HEK293 (cell line): Measurements from ENCODE around the gene EFEMP1.

ENCODE experiments used
- CTCF ChIA-PET: fragments of 350-600 bp; formaldehyde crosslinking; extraction: SDS; loops from one replicate; lab custom pipeline; 2021; ENCODE audit warnings: antibody characterized with exemption; lab: Yijun Ruan, JAX
- POLR2A ChIA-PET: fragments of 300-600 bp; formaldehyde crosslinking; extraction: SDS; loops from one replicate; lab custom pipeline; 2020; ENCODE audit warnings: antibody characterized with exemption, inconsistent platforms; lab: Yijun Ruan, JAX
- H3K27ac ChIP-seq: fragments of 200-500 bp; sonication (Bioruptor generic); 2 replicates; pipeline ENCODE4 v1.5.1; 2014; ENCODE audit warnings: low read depth, low read length, control low read depth, inconsistent platforms; ENCODE audit errors: extremely low read depth
- H3K36me3 ChIP-seq, 2 experiments: fragments of 200-500 bp in 1 of 2; sonication (Bioruptor generic) in 1 of 2; 1 replicate in 1 of 2; 2 replicates in 1 of 2; pipeline ENCODE4 v1.5.1; 2014 to 2017; ENCODE audit warnings: inconsistent platforms in 2 of 2, low read length in 2 of 2; ENCODE audit not compliant: control insufficient read depth in 2 of 2, insufficient read depth in 1 of 2
- H3K4me1 ChIP-seq: fragments of 200-500 bp; sonication (Bioruptor generic); 2 replicates; pipeline ENCODE4 v1.5.1; 2014; ENCODE audit warnings: mild to moderate bottlenecking, low read length, inconsistent platforms; ENCODE audit not compliant: control insufficient read depth, insufficient read depth
- H3K4me3 ChIP-seq: 2 replicates; pipeline ENCODE4 v1.5.1; 2011; ENCODE audit warnings: low read depth, mild to moderate bottlenecking, control low read depth, low read length, moderate library complexity
- H3K9me3 ChIP-seq: fragments of 200-500 bp; sonication (Bioruptor generic); 2 replicates; pipeline ENCODE4 v1.5.1; 2014; ENCODE audit warnings: low read depth, low read length, inconsistent platforms; ENCODE audit not compliant: control insufficient read depth, insufficient read depth
- GLIS1 ChIP-seq: fragments of 450-650 bp; formaldehyde crosslinking; IDR thresholded peaks from 2 replicates; pipeline ENCODE4 v1.5.1; 2016; ENCODE audit warnings: missing biosample characterization, missing genetic modification characterization
- KLF16 ChIP-seq: fragments of 450-650 bp; formaldehyde crosslinking; IDR thresholded peaks from 2 replicates; pipeline ENCODE4 v1.5.1; 2017; ENCODE audit warnings: missing biosample characterization, missing genetic modification characterization
- ZBTB21 ChIP-seq: fragments of 450-650 bp; formaldehyde crosslinking; IDR thresholded peaks from 2 replicates; pipeline ENCODE4 v1.5.1; 2017; ENCODE audit warnings: missing biosample characterization, missing genetic modification characterization
- ZIC2 ChIP-seq: fragments of 450-650 bp; formaldehyde crosslinking; IDR thresholded peaks from 2 replicates; pipeline ENCODE4 v1.5.1; 2016; ENCODE audit warnings: missing biosample characterization, missing genetic modification characterization
- ZNF138 ChIP-seq: fragments of 450-650 bp; formaldehyde crosslinking; IDR thresholded peaks from 2 replicates; pipeline ENCODE4 v1.5.1; 2016; ENCODE audit warnings: missing biosample characterization, missing genetic modification characterization, borderline replicate concordance
- ZNF169 ChIP-seq: fragments of 450-650 bp; formaldehyde crosslinking; IDR thresholded peaks from 2 replicates; pipeline ENCODE4 v1.5.1; 2016; ENCODE audit warnings: missing biosample characterization, missing genetic modification characterization
- ZNF175 ChIP-seq: fragments of 450-650 bp; formaldehyde crosslinking; IDR thresholded peaks from 2 replicates; pipeline ENCODE4 v1.5.1; 2016; ENCODE audit warnings: missing biosample characterization, missing genetic modification characterization
- ZNF19 ChIP-seq: fragments of 450-650 bp; formaldehyde crosslinking; IDR thresholded peaks from 2 replicates; pipeline ENCODE4; 2016; ENCODE audit warnings: missing biosample characterization, missing genetic modification characterization, low read depth
- ZNF2 ChIP-seq: fragments of 450-650 bp; formaldehyde crosslinking; IDR thresholded peaks from 2 replicates; pipeline ENCODE4 v1.5.1; 2016; ENCODE audit warnings: missing biosample characterization, missing genetic modification characterization
- ZNF214 ChIP-seq: fragments of 450-650 bp; formaldehyde crosslinking; IDR thresholded peaks from 2 replicates; pipeline ENCODE4 v1.5.1; 2017; ENCODE audit warnings: missing biosample characterization, mild to moderate bottlenecking, missing genetic modification characterization, borderline replicate concordance
- ZNF26 ChIP-seq: fragments of 450-650 bp; formaldehyde crosslinking; IDR thresholded peaks from 2 replicates; pipeline ENCODE4 v1.5.1; 2016; ENCODE audit warnings: missing biosample characterization, missing genetic modification characterization
- ZNF292 ChIP-seq: fragments of 450-650 bp; formaldehyde crosslinking; IDR thresholded peaks from 2 replicates; pipeline ENCODE4 v1.5.1; 2016; ENCODE audit warnings: low read depth, missing biosample characterization, missing genetic modification characterization, borderline replicate concordance
- ZNF391 ChIP-seq: fragments of 450-650 bp; formaldehyde crosslinking; IDR thresholded peaks from 2 replicates; pipeline ENCODE4 v1.5.1; 2016; ENCODE audit warnings: low read depth, missing biosample characterization, missing genetic modification characterization, borderline replicate concordance
- ZNF514 ChIP-seq: fragments of 450-650 bp; formaldehyde crosslinking; IDR thresholded peaks from 2 replicates; pipeline ENCODE4 v1.5.1; 2016; ENCODE audit warnings: missing biosample characterization, missing genetic modification characterization
- ZNF529 ChIP-seq: fragments of 450-650 bp; formaldehyde crosslinking; IDR thresholded peaks from 2 replicates; pipeline ENCODE4 v1.5.1; 2017; ENCODE audit warnings: missing genetic modification characterization, missing biosample characterization; ENCODE audit not compliant: insufficient replicate concordance
- ZNF654 ChIP-seq: fragments of 450-650 bp; formaldehyde crosslinking; IDR thresholded peaks from 2 replicates; pipeline ENCODE4 v1.5.1; 2016; ENCODE audit warnings: low read depth, missing biosample characterization, missing genetic modification characterization
- ZNF776 ChIP-seq: fragments of 450-650 bp; formaldehyde crosslinking; IDR thresholded peaks from 2 replicates; pipeline ENCODE4 v1.5.0; 2017; ENCODE audit warnings: missing biosample characterization, missing genetic modification characterization, borderline replicate concordance
- ZNF791 ChIP-seq: fragments of 450-650 bp; formaldehyde crosslinking; IDR thresholded peaks from 2 replicates; pipeline ENCODE4 v1.5.1; 2016; ENCODE audit warnings: missing biosample characterization, missing genetic modification characterization
- ZXDB ChIP-seq: fragments of 450-650 bp; formaldehyde crosslinking; IDR thresholded peaks from 2 replicates; pipeline ENCODE4 v1.5.1; 2016; ENCODE audit warnings: missing biosample characterization, missing genetic modification characterization
- TF ChIP-seq, protein P1 (sequence below): fragments of 450-650 bp; formaldehyde crosslinking; IDR thresholded peaks from 2 replicates; pipeline ENCODE4 v1.5.1; 2016; ENCODE audit warnings: missing biosample characterization, missing genetic modification characterization
- TF ChIP-seq, protein P2 (sequence below): fragments of 450-650 bp; formaldehyde crosslinking; IDR thresholded peaks from 2 replicates; pipeline ENCODE4 v1.5.1; 2017; ENCODE audit warnings: missing biosample characterization, missing genetic modification characterization
- TF ChIP-seq, protein P3 (sequence below): fragments of 450-650 bp; formaldehyde crosslinking; IDR thresholded peaks from 2 replicates; pipeline ENCODE4 v1.5.1; 2016; ENCODE audit warnings: missing biosample characterization, missing genetic modification characterization

Gene EFEMP1

DNA sequence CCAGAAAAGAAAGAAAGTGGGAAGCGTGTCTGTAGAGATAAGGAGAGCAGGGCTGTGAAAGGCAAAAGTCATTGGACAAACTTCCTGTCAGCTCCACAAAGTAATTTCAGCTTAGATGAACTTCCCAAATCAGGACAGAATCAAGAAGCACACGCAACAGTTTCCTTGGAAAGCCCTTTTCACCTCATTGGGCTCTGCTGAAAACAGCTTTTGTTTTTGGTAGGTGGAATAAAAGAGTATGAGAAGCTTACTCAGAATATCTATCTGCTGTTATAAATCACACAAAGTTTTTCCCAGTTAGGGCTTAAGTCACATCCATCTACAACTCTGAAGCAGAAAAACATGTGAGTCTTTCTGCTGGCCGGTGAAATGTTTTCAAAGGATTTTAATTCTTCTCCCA is 42.4 kb upstream of the EFEMP1 start (continued):
- TF ChIP-seq ZNF26 (tag by site-specific recombination) (no peak), ZNF791 (tag by site-specific recombination) (no peak)

DNA sequence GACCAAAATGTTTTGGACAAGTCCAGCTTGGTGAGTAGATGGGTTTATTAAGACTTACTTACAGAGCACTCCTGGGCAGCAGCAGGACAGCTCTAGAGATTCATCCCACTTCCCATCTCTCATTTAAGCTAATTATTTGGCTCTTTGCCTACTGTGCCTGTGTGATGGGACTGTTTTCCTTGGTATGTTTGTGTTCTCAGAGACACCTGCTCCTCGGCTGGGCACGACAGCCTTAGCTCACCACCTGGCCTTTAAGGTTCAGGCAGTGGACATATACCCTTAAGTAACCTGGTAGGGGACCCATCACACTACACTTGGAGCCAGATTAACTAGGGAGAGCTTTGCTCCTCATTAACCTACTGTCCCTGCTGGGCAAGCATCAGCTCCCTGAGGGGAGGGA is 41.7 kb upstream of the EFEMP1 start:
- H3K27ac ChIP-seq, result no peak overlapping the region
- no peaks in the 10 kb centered on the region for H3K4me1 ChIP-seq
- no peaks in the 10 kb centered on the region for H3K36me3 ChIP-seq
- no peaks in the 10 kb centered on the region for H3K9me3 ChIP-seq
- POLR2A ChIA-PET, result no interaction called here
- TF ChIP-seq ZNF391 (tag by site-specific recombination), result no peak
- TF ChIP-seq ZNF292 (tag by site-specific recombination), result no peak
- TF ChIP-seq ZNF138 (tag by site-specific recombination), result no peak
- TF ChIP-seq ZNF214, result no peak
- TF ChIP-seq ZNF776, result no peak
- TF ChIP-seq, protein P1, sequence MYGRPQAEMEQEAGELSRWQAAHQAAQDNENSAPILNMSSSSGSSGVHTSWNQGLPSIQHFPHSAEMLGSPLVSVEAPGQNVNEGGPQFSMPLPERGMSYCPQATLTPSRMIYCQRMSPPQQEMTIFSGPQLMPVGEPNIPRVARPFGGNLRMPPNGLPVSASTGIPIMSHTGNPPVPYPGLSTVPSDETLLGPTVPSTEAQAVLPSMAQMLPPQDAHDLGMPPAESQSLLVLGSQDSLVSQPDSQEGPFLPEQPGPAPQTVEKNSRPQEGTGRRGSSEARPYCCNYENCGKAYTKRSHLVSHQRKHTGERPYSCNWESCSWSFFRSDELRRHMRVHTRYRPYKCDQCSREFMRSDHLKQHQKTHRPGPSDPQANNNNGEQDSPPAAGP (tag by site-specific recombination), result no peak
- no peak for TF ChIP-seq ZNF169
- TF ChIP-seq ZNF514 (tag by site-specific recombination), result no peak
- no peak overlapping the region for H3K4me3 ChIP-seq
- CTCF ChIA-PET, result interaction anchor here (0.7 to 7.2 kb wide), 7 partner anchors 11 to 250 kb away, joined by 3 to 88 read pairs (median 3); no protein-coding TSS in a partner anchor

GRCh38 chr2:55962915-55963314 is 39.3 kb upstream of the EFEMP1 start:
- ChIA-PET POLR2A (no interaction called here), CTCF (interaction anchor here (0.6 to 7.2 kb wide), 18 partner anchors 8 to 252 kb away, joined by 3 to 88 read pairs (median 6); no protein-coding TSS in a partner anchor)
- peak; percentile 68 for TF ChIP-seq ZNF26 (tag by site-specific recombination)
- TF ChIP-seq, protein P2, sequence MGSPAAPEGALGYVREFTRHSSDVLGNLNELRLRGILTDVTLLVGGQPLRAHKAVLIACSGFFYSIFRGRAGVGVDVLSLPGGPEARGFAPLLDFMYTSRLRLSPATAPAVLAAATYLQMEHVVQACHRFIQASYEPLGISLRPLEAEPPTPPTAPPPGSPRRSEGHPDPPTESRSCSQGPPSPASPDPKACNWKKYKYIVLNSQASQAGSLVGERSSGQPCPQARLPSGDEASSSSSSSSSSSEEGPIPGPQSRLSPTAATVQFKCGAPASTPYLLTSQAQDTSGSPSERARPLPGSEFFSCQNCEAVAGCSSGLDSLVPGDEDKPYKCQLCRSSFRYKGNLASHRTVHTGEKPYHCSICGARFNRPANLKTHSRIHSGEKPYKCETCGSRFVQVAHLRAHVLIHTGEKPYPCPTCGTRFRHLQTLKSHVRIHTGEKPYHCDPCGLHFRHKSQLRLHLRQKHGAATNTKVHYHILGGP (tag by site-specific recombination), result no peak
- Histone ChIP-seq H3K9me3 (no peaks in the 10 kb centered on the region), H3K27ac (no peak overlapping the region), H3K36me3 (no peaks in the 10 kb centered on the region), H3K4me1 (no peaks in the 10 kb centered on the region), H3K4me3 (no peak overlapping the region)

DNA sequence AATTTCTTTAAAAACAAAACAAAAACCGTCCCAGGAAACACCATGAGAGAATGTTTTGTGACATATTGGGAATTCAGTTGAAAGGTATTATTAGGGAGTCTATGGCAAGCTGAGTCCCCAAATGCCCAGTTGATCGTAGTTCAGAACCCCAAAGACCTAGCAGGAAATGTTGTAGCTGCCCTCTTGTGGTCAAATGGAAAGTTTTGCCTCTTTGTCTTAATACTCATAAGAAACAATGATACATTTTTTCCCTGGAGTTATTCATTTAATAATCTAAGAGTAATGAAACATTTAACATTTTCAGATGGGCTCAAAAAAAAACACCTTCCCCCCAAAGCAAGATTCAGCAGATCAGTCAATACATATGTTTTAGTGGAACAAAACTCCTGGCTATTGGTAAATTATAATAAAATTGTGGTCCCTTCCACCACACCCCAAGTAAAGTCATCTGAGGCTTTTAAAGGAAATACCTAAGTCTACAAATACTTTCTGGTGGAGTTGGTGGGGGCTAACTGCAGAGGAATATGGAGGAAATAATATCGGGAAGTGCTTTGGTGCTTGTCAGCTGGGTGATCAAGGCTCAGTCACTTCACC is 37.8 kb upstream of the EFEMP1 start:
- H3K36me3 ChIP-seq, result no peaks in the 10 kb centered on the region
- H3K9me3 ChIP-seq, result no peaks in the 10 kb centered on the region
- no peak overlapping the region for H3K4me3 ChIP-seq
- CTCF ChIA-PET, result interaction anchor here (0.7 to 7.2 kb wide), 38 partner anchors 9 to 929 kb away, joined by 3 to 88 read pairs (median 4); partner anchors contain the start of gene EFEMP1
- no peak overlapping the region for H3K27ac ChIP-seq
- H3K4me1 ChIP-seq, result no peaks in the 10 kb centered on the region
- POLR2A ChIA-PET, result no interaction called here
- TF ChIP-seq KLF16 (tag by site-specific recombination) (no peak), ZNF654 (peak; percentile 57), ZNF529 (tag by site-specific recombination) (no peak), ZIC2 (tag by site-specific recombination) (no peak), ZBTB21 (tag by site-specific recombination) (no peak), ZNF19 (tag by site-specific recombination) (no peak), ZNF175 (no peak), ZNF2 (tag by site-specific recombination) (peak; percentile 77), ZXDB (tag by site-specific recombination) (no peak), GLIS1 (tag by site-specific recombination) (no peak), ZNF214 (no peak)
- TF ChIP-seq, protein P3, sequence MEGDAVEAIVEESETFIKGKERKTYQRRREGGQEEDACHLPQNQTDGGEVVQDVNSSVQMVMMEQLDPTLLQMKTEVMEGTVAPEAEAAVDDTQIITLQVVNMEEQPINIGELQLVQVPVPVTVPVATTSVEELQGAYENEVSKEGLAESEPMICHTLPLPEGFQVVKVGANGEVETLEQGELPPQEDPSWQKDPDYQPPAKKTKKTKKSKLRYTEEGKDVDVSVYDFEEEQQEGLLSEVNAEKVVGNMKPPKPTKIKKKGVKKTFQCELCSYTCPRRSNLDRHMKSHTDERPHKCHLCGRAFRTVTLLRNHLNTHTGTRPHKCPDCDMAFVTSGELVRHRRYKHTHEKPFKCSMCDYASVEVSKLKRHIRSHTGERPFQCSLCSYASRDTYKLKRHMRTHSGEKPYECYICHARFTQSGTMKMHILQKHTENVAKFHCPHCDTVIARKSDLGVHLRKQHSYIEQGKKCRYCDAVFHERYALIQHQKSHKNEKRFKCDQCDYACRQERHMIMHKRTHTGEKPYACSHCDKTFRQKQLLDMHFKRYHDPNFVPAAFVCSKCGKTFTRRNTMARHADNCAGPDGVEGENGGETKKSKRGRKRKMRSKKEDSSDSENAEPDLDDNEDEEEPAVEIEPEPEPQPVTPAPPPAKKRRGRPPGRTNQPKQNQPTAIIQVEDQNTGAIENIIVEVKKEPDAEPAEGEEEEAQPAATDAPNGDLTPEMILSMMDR, result peak; percentile 25; the same call in 1 of the 2 replicates
